Adrenal gland (tissue), 12 donors: ENCODE data around the gene CCR5. TPM values are rescaled to one million over a fixed set of nuclear protein-coding genes. Genes with fewer than 3 reads are reported as not detected.

ENCODE experiments used
- DNase-seq, 7 donors: peaks; one replicate each; pipeline ENCODE4 v3.0.0-alpha.2; 2019 to 2020
- H3K27ac ChIP-seq, 5 donors: fragments of 200-600 bp; sonication (generic) in 4 of 5; 1 replicate in 3 of 5; 2 replicates in 2 of 5; pipeline versions ENCODE4 v1.5.1 to v1.8.0; 2016 to 2020; ENCODE audit warnings: mild to moderate bottlenecking in 1 of 5
- H3K27me3 ChIP-seq: fragments of 200-600 bp; 2 replicates; pipeline ENCODE4 v1.8.0; 2021
- H3K36me3 ChIP-seq, 2 donors: fragments of 200-600 bp; replicated peaks in 1 of 2; 1 replicate in 1 of 2; 2 replicates in 1 of 2; pipeline versions ENCODE4 v1.5.1 to v1.8.0; 2018 to 2022
- H3K4me1 ChIP-seq, 2 donors: fragments of 200-600 bp; replicated peaks in 1 of 2; 1 replicate in 1 of 2; 2 replicates in 1 of 2; pipeline versions ENCODE4 v1.5.1 to v1.8.0; 2018 to 2021
- H3K4me3 ChIP-seq, 4 donors: fragments of 200-600 bp; sonication (generic) in 3 of 4; one replicate each; pipeline ENCODE4 v1.5.1; 2016 to 2018
- H3K9me3 ChIP-seq, 3 donors: fragments of 200-600 bp; sonication (generic) in 1 of 3; replicated peaks in 1 of 3; 1 replicate in 2 of 3; 2 replicates in 1 of 3; pipeline versions ENCODE4 v1.5.1 to v1.8.0; 2016 to 2021
- CTCF ChIP-seq, 6 experiments: fragments of 450-650 bp in 4 of 6; fragments of 200-600 bp in 2 of 6; sonication (generic) in 1 of 6; IDR thresholded peaks; 1 replicate in 5 of 6; 2 replicates in 1 of 6; pipeline versions ENCODE4 v1.5.1 to v1.8.0; 2016 to 2021; ENCODE audit warnings: antibody characterized with exemption in 6 of 6, mild to moderate bottlenecking in 2 of 6, moderate library complexity in 1 of 6
- POLR2A ChIP-seq, 2 donors: fragments of 450-650 bp; IDR thresholded peaks; one replicate each; pipeline ENCODE4 v1.6.1; 2017; ENCODE audit warnings: antibody characterized with exemption in 2 of 2, mild to moderate bottlenecking in 2 of 2, moderate library complexity in 1 of 2
- WGBS, 4 donors: extraction: QIAGEN DNeasy Blood & Tissue Kit in 2 of 4; methylation state at CpG; one replicate each; pipeline versions ENCODE4 v1.1.5 to v1.1.7; 2013 to 2017; 5-methylcytosine and 5-hydroxymethylcytosine counted together
- intact Hi-C, 2 donors: fragments of 100-400 bp; cut with DNase I; formaldehyde crosslinking; loops; one replicate each; pipeline versions ENCODE4 v1.14.1 to v1.15.0; 2022 to 2023
- polyA plus RNA-seq, 3 donors: library from polyadenylated mRNA; stranded (reverse); fragments of 200-250 nt in 2 of 3; fragments of 350-450 nt in 1 of 3; fragmentation: Illumina TruSeq in 1 of 3; extraction: RNeasy Lipid Tissue Mini Kit (QIAGEN cat#74804) in 1 of 3; gene quantifications; one replicate each; pipeline ENCODE4 v1.2.3, GENCODE V29; 2013 to 2014
- total RNA-seq, 9 donors: library from RNA; depleted of rRNA in 4 of 9; stranded (reverse); fragments of >200 nt in 4 of 9; fragments of 120-200 nt in 1 of 9; fragmentation: NEBNext Ultra II Directional in 1 of 9; extraction: Animal tissue kit (Norgen Biotek cat#: 25700) in 1 of 9; gene quantifications; one replicate each; pipeline versions ENCODE4 v1.1.0 to v1.2.4, GENCODE V29; 2013 to 2023
- donor health status: healthy with polysubstance abuse.
- donor health status: Bipolar disorder and iron deficiency.
- donor health status: DM: yes; HTN: yes; CAD: no.
- donor health status: DM: no; HTN: no; CAD: no.
- donor health status: DM: no; HTN: no; CAD: no.
- donor health status: DM: yes; HTN: yes; CAD: no.

The CCR5 gene
- total and polyA plus RNA-seq, 12 donors = 0.06 to 3.7 (median 0.94) TPM

DNA sequence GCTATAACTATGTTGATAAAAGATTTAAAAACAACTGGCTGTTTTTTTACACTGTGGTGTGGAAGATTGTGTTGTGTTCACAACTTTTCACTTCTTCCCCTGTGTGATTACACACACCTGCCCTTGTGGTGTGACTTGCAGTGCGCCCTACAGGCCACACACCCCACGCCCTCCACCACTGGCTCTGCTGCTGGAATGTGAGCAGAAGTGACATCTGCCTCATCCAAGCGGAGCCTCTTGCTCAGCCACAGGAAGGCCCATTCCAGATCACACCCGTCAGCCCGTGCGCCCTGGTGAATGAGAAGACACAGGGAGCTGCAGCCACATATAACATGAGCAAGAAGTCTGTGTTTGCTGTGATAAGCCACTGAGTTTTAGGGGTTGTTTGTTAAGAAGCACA, 9.8 kb upstream of the CCR5 start:
- H3K4me1 ChIP-seq = no peaks in the 10 kb centered on the region
- TF ChIP-seq CTCF (IDR thresholded peaks at IDR 0.05) (no peak), POLR2A (IDR thresholded peaks at IDR 0.05) (no peak)
- H3K4me3 ChIP-seq = no peak overlapping the region
- H3K36me3 ChIP-seq = no peaks in the 10 kb centered on the region
- intact Hi-C loops = no loop called here
- no peaks in the 10 kb centered on the region for H3K9me3 ChIP-seq
- peak overlapping the region in 1 of 5 donors; percentile 13 for H3K27ac ChIP-seq
- no peaks in the 10 kb centered on the region for H3K27me3 ChIP-seq
- no peak for DNase-seq
- WGBS, 4 donors = 58 to 77% (median 66%) methylated on average over 6 of the region's 6 CpGs

DNA sequence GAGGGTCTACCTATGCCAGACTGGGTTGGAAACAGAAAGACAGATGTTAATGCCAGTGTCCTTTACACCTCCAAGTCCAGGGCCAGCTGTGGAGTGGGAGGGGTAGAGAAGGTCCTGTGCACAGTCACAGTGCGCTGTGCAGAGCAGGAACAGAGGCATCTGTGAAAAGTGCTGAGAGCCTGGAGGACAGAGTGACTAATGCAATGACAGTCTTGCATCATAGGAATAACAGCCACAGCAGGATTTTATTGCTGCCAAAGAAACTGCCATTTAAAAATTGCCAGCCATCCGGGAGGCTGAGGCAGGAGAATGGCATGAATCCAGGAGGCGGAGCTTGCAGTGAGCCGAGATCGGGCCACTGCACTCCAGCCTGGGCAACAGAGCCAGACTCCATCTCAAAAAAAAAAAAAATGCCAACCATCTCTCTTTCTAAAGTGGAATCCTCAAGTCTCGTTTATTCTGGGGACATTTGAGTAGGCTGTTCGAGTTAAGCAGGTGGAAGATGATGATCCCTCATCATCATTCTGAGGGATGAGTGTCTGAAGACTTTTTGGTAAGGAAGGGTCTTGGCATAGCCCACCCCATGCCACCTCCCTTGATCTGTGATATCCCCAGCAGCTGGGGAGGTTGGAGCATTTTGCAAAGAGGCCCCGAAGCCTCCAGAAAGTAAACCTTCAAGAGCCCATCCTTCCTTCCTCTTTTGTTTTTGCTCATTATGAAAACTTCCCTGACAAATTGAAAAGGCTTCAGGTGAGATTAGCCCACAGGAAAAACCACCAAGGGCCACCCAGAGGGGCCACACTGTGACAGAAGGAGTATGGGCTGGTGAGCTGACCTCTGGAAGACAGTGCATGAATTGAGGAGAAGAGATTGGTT, 9.1 kb upstream of the CCR5 start:
- DNase-seq = peak in 6 of 7 donors; percentile 43 to 60 (median 46)
- Histone ChIP-seq H3K27ac (no peak overlapping the region), H3K9me3 (no peaks in the 10 kb centered on the region), H3K27me3 (no peaks in the 10 kb centered on the region), H3K36me3 (no peaks in the 10 kb centered on the region), H3K4me1 (no peaks in the 10 kb centered on the region), H3K4me3 (no peak overlapping the region)
- 44 to 51% (median 49%) methylated on average over 8 of the region's 8 CpGs for WGBS, 4 donors
- intact Hi-C loops = no loop called here
- no peak for TF ChIP-seq POLR2A (IDR thresholded peaks at IDR 0.05)
- no peak for TF ChIP-seq CTCF (IDR thresholded peaks at IDR 0.05)

GRCh38 chr3:46365041-46365440, 5.7 kb upstream of the CCR5 start:
- Histone ChIP-seq H3K27me3 (peaks cover 6% of the 10 kb centered on the region), H3K4me3 (no peak overlapping the region), H3K36me3 (no peaks in the 10 kb centered on the region), H3K27ac (no peak overlapping the region), H3K9me3 (no peaks in the 10 kb centered on the region), H3K4me1 (no peaks in the 10 kb centered on the region)
- 69 to 74% (median 72%) methylated on average over 4 of the region's 4 CpGs for WGBS, 4 donors
- DNase-seq = no peak
- TF ChIP-seq CTCF (IDR thresholded peaks at IDR 0.05) (no peak), POLR2A (IDR thresholded peaks at IDR 0.05) (no peak)
- intact Hi-C loops = no loop called here

DNA sequence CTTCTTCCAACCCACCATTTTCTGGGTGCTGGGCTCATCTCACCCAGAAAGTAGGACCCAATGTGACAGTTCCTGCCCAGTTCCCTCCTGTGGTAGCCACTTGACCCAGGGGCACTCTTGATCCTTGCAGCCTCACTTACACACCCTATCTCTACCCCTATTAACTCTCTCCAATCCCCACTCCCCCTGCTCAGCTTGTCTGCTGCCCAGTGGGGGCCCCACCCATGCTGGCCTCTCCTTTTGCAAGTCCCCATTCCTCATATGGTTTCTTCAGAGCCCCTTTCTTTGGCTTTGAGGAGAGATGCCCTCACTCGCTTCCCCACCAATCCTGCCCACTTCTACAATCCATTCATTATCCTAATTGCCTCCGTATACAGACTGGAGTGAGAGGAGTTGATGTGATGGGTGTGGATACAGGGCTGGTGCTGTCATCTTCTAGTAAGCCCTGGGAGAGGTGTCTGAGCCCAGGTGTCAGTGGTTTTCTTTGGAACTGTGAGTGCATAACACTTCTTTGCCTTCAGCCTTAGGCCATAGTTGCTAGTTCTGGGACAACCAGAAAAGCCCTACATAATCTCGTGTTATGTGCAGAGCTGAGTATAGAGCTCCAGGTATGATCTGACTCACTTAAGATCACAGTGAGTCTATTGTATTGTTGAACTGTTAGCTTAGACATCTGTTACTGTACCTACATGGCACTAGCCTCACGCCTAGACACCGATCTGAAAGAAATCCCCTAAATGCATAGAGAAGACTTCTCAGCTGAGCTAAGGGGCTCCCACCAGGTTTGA, 4.8 kb upstream of the CCR5 start:
- H3K27ac ChIP-seq = no peak overlapping the region
- intact Hi-C loops = no loop called here
- no peak for TF ChIP-seq CTCF (IDR thresholded peaks at IDR 0.05)
- TF ChIP-seq POLR2A (IDR thresholded peaks at IDR 0.05) = no peak
- H3K4me1 ChIP-seq = peaks cover 3 to 6% of the 10 kb centered on the region in 2 donors
- no peaks in the 10 kb centered on the region for H3K36me3 ChIP-seq
- no peak for DNase-seq
- peaks cover 6% of the 10 kb centered on the region for H3K27me3 ChIP-seq
- 78 to 87% (median 80%) methylated on average over 5 of the region's 5 CpGs for WGBS, 4 donors
- no peak overlapping the region for H3K4me3 ChIP-seq
- H3K9me3 ChIP-seq = no peaks in the 10 kb centered on the region
